GM21576 (cell line): ENCODE measurements around the gene NLRP5.
"Not testable (repeated sequence)": the region's sequence is repeated elsewhere in the genome, so short reads cannot be mapped to it uniquely, and the experiment has no call there.

Experiments used
- ATAC-seq: cut with Tn5 transposase; IDR thresholded peaks from one replicate; pipeline ENCODE4 v1.9.1; 2021; ENCODE audit warnings: mild to moderate bottlenecking, moderate library complexity; ENCODE audit not compliant: unreplicated experiment

Gene NLRP5

DNA sequence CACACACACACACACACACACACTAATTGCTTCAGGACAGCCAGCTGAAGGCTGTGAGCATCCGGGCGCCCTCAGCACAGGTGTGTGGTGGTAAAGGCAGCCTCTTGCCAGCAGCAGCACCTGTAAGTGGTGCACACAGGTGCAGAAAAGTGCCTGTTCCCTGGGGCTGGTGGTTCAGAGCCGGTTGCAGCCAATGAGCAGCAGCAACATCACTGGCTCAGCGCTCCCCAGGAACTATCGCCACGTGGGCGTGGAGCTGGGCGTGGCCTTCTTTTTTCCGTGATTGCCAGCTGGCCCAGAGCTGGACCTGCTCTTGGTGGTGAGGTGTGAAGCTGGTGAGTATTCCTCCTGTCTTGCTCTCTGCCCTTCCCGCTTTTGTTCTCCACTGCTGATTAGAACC, at the start of gene NLRP5:
Gene NLRP5 (plus strand): TSS at position 289 of the 400 bp plus-strand sequence.
- no peak for ATAC-seq

DNA sequence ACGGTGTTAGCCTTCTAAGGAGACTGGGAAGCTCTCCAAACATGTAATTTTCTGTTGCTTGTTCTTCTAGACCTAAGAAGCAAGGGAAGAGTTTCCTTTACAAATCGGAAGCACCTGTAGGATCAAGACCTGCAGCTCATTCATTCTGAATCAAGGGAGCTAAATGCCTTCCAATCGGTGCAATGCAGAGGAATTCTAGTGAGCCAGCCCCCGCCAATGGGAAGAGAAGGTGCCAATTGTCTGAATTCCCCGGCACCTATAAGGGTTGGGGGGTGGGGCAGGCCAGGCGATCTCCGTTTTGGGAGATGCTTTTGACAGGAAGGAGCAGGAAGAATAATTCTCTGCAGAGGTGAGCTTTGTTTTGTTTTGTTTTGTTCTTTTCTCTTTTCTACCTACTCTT, 47.4 kb upstream of the NLRP5 start:
- ATAC-seq: no peak

DNA sequence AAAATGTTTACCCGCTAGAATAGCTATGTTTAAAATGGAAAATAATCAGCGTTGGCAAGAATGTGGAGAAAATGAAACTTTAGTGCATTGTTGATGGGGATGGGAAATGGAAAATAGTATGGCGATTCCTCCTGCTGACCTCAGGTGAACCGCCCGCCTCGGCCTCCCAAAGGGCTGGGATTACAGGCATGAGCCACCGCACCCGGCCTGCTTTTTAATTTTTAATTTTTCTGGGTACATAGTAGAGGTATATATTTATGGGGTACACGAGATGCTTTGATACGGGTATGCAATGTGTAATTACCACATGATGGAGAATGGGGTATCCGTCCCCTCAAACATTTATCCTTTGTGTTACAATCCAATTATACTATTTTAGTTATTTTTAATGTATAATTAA, 46.3 kb upstream of the NLRP5 start:
- no peak for ATAC-seq

DNA sequence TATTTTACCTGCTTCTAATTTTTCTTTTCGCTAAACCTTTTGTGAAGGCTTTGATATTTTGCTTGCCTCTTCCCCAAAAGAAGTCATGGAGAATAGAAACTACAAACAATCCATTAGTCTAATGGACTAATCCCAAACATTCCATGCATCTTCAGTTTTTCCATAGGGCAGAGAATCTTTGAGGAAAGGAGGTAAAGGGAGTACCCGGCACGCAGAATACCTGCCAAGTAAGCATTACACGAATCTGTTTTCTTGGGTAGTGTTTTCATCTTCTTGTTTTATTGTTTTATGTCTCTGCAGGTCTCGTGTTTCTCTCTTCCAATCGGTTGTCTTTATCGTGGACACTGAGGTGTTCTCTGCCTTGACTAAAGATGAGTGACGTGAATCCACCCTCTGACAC, 39.0 kb upstream of the NLRP5 start, which contains the start of gene NLRP8:
Gene NLRP8 (plus strand): TSS at position 301 of the 400 bp plus-strand sequence.
- no peak for ATAC-seq

DNA sequence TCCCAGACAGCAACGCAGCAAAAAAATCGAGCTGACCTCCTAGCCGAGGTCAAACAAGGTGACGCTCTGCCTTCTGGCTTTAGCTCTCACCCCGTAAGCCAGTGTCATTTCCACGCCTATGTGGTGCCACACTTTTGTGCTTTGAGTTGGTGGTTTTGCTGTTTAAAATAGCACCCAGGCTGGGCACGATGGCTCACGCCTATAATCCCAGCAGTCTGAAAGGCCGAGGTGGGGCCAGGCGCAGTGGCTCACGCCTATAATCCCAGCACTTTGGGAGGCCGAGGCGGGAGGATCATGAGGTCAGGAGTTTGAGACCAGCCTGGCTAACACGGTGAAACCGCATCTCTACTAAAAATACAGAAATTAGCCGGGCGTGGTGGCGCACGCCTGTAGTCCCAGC, 36.0 kb upstream of the NLRP5 start:
- ATAC-seq: not testable (repeated sequence)

DNA sequence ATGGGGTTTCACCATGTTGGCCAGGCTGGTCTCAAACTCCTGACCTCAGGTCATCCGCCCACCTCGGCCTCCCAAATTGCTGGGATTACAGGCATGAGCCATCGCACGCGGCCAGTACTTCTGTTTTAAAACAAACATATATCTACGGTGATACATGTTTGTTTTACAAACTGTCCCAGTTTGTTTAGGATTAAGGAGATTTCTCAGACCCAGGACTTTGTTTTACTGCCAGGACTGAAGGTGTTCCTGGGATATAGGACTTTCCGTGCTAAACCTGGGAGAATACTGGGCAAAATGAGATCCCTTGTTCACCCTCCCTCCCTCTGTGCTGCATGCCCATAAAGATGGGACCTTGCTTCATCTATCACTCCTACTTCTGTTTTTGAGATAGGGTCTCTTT, 30.1 kb upstream of the NLRP5 start:
- no peak for ATAC-seq

DNA sequence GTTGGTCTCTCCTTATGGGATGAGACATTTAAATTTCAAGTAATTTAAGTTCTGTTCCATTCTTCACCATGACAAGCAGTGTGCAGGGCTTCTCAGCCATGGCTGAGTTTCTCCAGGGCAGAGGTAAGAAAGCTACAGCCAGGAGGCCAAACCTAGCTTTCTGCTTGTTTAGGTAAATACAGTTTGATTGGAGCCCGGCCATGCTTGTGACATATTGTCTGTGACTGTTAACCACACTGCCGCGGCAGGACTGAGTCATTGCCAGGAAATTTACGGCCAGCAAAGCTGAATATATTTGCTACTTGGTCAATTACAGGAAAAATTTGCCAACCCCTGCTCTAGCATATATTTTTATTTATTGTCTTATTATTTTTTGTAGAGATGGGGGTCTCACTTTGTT, 28.2 kb upstream of the NLRP5 start:
- no peak for ATAC-seq

DNA sequence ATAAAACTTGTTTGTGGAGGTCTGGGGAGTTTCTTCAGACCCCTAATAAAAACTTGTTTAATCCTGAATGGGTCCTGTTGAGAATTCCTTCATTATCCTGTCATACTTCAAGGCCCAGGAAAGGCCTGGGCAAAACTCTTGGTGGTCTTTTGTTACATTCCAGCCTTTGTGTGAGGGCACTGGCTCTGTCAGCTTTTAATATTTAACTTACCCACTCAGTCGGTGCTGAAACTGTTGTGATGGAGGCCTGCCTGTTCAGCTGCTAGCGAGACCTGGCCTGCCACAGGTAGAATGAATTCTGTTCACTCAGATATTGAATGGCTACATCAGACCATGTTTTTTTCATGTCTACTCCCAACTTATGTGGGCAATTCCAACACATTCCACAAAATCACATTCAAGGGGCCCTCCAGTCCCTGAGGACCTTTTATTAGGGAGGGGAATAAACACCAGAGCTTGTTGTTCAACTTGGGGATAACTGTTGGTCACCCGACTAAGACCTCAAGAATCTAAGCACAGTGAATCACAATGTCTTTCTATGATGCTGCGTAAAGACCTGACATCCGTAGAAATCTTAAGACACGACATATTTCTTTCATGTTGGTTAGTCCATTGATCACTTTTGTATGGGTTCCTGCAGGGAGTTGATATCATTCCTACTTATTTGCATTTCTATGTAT, 26.4 kb upstream of the NLRP5 start:
- ATAC-seq: no peak

DNA sequence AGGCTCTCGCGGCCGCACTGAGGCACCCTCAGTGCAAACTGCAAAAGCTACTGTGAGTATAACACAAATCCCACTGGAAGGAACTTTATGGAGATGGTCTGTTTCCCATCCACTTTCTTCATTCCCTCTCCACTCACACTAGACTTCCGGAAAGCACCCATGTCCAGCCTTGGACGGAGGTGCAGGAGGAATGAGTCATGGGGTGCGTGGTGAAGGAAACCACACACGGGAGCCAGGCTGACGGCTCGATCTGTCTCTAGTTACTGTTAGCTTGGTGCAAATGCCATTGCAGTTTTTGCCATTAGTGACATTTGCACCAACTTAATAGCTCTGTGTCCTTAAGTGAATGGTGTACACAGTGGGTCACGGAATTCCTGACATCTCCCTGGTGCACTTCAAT, 24.4 kb upstream of the NLRP5 start:
- no peak for ATAC-seq

DNA sequence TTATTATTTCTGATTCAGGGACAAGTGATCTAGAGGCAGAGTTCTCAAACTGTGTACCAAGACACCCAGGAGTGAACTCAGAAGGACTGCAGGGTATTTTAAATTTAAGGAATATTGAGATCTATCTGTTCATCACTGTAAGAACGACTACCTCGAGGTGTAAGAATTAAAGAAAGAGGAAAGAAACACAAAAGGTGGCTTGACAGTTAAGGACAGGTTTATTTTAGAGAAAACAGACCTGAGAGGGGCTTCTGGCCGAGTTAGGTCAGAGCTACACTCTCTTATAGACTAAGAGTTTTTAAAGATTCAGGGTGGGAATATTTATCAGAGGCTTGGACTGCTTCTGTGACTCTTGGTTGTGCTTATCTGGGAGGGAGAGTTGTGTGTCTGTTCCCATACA, 12.6 kb upstream of the NLRP5 start:
- ATAC-seq: no peak

DNA sequence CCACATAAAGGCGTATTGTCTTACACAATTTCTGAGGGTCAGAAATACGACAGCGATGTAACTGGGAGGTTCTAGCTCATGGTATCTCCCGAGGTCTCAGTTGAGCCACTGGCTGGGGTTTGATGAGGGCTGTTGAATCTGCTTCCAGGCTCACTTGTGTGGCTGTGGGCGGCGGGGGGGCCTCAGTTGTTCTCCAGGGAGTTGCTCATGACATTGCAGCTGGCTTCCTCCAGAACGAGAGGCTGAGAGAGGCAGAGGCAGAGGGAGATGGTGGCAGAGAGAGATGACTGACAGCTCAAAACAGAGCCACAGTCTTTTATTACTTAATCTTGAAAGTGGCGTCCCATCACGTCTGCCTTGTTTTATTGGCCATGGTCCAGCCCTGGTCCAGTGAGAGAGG, 6.2 kb upstream of the NLRP5 start:
- no peak for ATAC-seq

DNA sequence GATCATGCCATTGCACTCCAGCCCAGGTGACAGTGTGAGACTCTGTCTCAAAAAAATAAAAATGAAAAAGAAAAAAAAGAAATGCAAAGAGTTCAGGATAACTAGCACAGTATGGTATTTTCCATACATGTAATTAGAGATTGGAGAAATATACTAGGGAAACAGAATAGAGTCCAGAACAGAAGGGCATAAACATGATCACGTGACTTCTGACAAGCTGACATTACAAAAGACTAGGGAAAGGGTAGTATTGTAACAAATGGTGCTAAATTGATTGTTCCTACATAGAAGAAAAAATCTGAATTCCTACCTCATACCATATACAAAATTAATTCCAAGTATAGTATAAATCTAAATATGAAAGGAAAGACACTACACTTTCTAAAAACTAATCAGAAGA, 1.3 kb upstream of the NLRP5 start:
- ATAC-seq: no peak

DNA sequence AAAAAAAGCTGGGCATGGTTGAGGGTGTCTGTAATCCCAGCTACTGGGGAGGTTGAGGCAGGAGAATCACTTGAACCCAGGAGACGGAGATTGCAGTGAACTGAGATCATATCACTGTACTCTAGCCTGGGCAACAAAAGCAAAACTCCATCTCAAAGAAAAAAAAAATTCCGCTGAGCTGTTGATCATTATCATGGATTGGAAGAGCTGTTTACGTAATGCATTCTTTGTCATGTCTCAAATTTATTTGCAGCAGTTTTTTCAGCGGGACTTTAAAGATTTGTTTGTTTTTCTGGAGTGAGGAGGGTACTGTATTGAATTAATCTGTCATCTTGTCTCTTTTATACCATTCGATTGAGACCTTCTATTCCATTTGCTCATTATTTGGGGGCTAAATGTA, 4.3 kb downstream of the NLRP5 start:
- ATAC-seq: no peak

DNA sequence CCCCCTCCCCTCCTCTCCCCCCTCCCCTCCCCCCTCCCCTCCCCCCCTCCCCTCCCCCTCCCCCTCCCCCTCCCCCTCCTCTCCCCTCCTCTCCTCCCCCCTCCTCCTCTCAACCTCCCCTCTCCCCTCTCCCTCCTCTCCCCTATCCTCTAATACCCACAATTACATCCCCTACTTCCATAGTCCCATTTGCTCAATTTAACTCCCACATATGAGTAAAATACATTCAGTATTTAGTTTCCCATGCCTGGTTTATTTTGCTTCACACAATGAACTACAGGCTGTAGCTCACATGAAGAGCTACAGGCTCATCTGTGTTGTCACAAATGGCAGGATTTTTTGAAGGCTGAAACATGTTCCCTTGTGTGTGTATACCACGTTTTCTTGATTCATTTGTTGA, 6.9 kb downstream of the NLRP5 start:
- no peak for ATAC-seq

DNA sequence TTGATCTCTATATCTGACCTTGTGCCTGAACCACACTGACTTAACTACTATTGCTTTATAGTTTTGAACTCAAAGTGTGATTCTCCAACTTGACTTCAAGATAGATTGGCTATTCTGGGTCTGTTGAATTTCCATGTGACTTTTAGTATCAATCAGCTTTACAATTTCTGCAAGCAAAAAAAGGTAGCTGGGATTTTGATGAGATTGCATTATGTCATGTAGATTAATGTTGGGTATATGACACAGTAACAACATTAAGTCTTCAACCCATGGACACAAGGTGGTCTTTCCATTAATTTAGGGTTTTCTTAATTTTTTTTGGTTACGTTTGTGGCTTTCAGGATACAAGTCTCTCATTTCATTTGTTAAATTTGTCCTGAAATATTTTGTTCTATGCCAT, 28.2 kb downstream of the NLRP5 start:
- ATAC-seq: no peak

DNA sequence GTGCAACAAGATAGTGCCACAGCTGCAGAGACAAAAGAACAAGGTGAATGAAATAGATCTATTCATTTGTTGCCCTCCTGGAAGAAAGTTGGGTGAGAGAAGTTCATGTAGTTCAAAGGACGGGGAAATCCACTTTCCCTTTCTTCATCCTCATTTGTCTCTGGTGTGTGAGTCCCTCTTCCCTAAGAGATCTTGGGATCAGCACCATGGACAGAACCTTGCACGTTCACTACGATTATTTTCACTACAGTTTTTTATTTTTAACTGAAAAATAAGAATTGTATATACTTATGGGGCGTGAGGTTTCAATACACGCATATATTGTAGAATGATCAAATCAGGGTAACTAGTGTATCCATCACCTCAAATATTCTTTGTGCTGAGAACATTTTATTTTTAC, 29.2 kb downstream of the NLRP5 start:
- no peak for ATAC-seq

DNA sequence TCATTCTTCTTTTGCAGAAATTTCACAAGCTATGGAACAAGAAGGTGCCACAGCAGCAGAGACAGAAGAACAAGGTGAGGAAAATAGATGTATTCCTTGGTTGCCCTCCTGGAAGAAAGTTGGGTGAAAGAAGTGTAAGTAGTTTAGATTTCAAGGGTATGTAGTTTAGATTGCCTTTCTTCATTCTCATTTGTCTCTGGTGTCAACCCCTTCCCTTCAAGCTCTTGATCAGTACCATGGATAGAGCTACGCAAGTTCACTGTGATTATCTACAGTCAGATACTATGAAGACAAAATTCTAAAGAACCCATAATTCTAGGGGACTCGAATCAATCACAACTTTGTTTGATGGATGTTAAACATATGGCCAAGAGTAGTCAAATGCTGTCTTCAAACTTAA, 32.8 kb downstream of the NLRP5 start:
- ATAC-seq: not testable (repeated sequence)

DNA sequence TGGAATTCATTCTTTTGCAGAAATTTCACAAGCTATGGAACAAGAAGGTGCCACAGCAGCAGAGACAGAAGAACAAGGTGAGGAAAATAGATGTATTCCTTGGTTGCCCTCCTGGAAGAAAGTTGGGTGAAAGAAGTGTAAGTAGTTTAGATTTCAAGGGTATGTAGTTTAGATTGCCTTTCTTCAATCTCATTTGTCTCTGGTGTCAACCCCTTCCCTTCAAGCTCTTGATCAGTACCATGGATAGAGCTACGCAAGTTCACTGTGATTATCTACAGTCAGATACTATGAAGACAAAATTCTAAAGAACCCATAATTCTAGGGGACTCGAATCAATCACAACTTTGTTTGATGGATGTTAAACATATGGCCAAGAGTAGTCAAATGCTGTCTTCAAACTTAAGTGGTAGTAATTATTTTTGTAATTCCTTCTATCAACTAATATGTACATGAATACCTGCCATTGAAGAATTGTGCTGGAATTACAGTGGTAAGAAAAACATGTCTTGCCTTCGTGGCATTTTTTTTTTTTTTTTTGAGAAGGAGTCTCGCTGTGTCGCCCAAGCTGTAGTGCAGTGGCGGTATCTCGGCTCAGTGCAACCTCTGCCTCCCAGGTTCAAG, 33.9 kb downstream of the NLRP5 start:
- not testable (repeated sequence) for ATAC-seq

DNA sequence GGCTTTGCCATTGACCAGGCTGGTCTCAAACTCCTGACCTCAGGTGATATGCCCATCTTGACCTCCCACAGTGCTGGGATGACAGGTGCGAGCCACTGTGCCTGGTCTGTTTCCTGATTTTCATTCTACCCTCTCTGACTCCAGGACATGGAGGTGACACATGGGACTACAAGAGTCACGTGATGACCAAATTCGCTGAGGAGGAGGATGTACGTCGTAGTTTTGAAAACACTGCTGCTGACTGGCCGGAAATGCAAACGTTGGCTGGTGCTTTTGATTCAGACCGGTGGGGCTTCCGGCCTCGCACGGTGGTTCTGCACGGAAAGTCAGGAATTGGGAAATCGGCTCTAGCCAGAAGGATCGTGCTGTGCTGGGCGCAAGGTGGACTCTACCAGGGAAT, 40.2 kb downstream of the NLRP5 start:
- ATAC-seq: no peak

DNA sequence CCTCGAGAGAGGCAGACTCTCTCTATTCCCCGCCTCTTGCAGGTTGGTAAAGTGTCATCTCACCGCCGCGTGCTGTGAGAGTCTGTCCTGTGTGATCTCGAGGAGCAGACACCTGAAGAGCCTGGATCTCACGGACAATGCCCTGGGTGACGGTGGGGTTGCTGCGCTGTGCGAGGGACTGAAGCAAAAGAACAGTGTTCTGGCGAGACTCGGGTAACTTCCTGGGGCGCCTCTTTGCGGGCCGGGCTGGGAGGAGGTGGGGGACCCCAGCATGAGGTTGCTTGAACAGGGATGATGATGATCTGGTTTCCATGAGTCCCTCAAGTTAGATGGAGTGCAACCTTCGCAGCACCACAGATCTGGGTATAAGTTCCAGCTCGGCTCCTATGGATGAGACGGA, 67.0 kb downstream of the NLRP5 start:
- no peak for ATAC-seq

DNA sequence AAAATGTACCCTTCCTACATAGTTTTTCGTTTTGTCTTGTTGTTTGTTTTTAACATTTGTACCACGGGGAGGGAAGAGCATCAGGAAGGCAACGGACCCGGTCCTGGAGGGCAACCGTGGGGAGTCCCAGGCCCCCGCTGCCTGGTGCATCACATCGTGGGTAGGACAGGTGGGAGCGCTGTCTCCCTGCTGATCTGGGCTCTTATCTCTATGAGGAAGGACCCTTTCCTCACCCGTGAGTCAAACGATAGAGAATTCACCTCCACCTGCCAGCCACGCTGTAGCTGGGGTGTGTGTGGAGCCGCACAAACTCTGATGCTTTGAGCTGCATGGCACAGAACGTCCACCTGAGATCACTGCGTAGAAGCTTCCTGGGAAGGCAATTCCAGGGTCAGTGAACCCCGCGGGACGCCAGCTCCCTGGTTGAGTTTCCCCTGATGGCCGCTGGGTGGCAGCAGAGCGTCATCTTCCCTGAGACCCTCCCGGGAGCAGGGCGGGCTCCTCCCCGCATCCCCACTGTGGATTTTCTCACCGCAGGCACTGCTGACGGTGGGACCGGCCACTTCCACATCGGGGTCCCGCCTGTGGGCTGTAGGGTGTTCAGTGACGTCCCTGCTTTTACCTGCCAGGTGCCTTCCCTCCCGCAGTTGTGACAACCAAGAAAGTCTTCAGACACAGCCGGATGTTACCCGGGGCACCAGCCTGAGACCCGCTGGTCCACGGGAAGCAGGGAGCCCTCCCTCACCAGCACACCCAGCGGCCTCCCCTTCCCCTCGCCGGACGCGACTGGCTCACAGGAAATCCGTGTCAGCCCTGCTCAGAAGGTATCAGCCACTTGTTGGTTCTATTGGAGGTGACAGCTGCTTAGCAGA, 79.8 kb downstream of the NLRP5 start:
- peak; percentile 62 for ATAC-seq

DNA sequence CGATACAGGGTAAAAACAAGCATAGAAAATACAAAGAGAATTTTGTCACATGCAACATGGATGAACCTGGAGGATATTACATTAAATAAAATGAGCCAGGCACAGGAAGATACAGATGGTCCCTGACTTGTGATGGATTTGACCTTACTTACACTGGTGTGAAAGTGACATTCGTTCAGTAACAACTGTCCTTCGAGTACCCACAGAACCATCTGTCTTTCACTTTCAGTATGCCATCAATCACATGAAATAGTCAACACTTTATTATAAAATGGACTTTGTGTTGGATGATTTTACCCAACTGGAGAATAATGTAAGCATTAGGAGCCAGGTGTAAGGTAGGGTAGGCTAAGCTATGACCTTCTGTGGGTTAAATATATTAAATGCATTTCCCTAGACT, 83.1 kb downstream of the NLRP5 start:
- no peak for ATAC-seq
